Measurements from ENCODE around the gene TNFSF8.

DNA sequence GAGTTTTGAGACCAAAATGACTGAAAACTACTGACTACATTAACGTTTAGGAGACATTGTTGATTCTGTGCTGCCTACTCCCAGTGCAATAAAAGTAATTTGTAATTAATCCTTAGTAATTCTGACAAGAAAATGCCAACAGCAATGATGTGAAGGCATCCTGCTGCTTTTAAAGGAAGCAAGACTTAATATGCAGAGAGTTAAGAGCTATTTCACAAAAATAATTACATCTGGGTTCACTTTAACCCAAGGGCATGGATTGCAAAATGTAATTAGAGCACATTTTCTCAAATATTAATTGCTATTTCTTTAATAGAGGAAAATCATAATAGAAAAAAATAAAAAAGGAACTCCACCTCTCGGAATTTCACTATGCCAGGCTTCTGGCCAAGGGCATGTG is 22.7 kb upstream of the TNFSF8 start:
- TF ChIP-seq, protein P1, sequence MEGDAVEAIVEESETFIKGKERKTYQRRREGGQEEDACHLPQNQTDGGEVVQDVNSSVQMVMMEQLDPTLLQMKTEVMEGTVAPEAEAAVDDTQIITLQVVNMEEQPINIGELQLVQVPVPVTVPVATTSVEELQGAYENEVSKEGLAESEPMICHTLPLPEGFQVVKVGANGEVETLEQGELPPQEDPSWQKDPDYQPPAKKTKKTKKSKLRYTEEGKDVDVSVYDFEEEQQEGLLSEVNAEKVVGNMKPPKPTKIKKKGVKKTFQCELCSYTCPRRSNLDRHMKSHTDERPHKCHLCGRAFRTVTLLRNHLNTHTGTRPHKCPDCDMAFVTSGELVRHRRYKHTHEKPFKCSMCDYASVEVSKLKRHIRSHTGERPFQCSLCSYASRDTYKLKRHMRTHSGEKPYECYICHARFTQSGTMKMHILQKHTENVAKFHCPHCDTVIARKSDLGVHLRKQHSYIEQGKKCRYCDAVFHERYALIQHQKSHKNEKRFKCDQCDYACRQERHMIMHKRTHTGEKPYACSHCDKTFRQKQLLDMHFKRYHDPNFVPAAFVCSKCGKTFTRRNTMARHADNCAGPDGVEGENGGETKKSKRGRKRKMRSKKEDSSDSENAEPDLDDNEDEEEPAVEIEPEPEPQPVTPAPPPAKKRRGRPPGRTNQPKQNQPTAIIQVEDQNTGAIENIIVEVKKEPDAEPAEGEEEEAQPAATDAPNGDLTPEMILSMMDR (IDR thresholded peaks at IDR 0.05), result no peak
- TF ChIP-seq POLR2AphosphoS5 (IDR thresholded peaks at IDR 0.05; ENCODE audit: low read depth, low read length), result no peak
- TF ChIP-seq, protein P2, sequence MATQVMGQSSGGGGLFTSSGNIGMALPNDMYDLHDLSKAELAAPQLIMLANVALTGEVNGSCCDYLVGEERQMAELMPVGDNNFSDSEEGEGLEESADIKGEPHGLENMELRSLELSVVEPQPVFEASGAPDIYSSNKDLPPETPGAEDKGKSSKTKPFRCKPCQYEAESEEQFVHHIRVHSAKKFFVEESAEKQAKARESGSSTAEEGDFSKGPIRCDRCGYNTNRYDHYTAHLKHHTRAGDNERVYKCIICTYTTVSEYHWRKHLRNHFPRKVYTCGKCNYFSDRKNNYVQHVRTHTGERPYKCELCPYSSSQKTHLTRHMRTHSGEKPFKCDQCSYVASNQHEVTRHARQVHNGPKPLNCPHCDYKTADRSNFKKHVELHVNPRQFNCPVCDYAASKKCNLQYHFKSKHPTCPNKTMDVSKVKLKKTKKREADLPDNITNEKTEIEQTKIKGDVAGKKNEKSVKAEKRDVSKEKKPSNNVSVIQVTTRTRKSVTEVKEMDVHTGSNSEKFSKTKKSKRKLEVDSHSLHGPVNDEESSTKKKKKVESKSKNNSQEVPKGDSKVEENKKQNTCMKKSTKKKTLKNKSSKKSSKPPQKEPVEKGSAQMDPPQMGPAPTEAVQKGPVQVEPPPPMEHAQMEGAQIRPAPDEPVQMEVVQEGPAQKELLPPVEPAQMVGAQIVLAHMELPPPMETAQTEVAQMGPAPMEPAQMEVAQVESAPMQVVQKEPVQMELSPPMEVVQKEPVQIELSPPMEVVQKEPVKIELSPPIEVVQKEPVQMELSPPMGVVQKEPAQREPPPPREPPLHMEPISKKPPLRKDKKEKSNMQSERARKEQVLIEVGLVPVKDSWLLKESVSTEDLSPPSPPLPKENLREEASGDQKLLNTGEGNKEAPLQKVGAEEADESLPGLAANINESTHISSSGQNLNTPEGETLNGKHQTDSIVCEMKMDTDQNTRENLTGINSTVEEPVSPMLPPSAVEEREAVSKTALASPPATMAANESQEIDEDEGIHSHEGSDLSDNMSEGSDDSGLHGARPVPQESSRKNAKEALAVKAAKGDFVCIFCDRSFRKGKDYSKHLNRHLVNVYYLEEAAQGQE (IDR thresholded peaks at IDR 0.05; ENCODE audit: insufficient read depth in 1 of 2, low read depth in 2 of 2, low read length in 1 of 2), result no peak
- no peak for TF ChIP-seq SIN3A (IDR thresholded peaks at IDR 0.05; ENCODE audit: borderline replicate concordance, insufficient read depth, low read depth, low read length)
- TF ChIP-seq TCF7L2 (IDR thresholded peaks at IDR 0.05; ENCODE audit: low read depth, low read length), result no peak

All from Panc1 (cell line).